HG03469 (cell line): Measurements from ENCODE around the gene CDX2.
"Not testable (repeated sequence)": the region's sequence is repeated elsewhere in the genome, so short reads cannot be mapped to it uniquely, and the experiment has no call there.

Source experiments
- ATAC-seq: cut with Tn5 transposase; IDR thresholded peaks from one replicate; pipeline ENCODE4 v1.9.1; 2021; ENCODE audit warnings: mild to moderate bottlenecking, moderate library complexity, moderate number of reproducible peaks; ENCODE audit not compliant: unreplicated experiment

Gene CDX2

GRCh38 chr13:27965740-27966640 is 3.1 kb downstream of the CDX2 start:
- ATAC-seq, result no peak

GRCh38 chr13:27965343-27965739 is 3.8 kb downstream of the CDX2 start:
- no peak for ATAC-seq

- no peak for ATAC-seq
Observed at GRCh38 chr13:27964741-27965323, 4.3 kb downstream of the CDX2 start.

GRCh38 chr13:27964206-27964605 is 4.9 kb downstream of the CDX2 start:
- ATAC-seq, result not testable (repeated sequence)

- ATAC-seq, result no peak
Observed at GRCh38 chr13:27963491-27963890, 5.6 kb downstream of the CDX2 start.

- no peak for ATAC-seq
Observed at GRCh38 chr13:27962982-27963381, 6.1 kb downstream of the CDX2 start.

- no peak for ATAC-seq
Observed at GRCh38 chr13:27962128-27962841, 6.8 kb downstream of the CDX2 start.

- ATAC-seq, result no peak
Observed at GRCh38 chr13:27961227-27962085, 7.7 kb downstream of the CDX2 start.

- ATAC-seq, result no peak
Observed at GRCh38 chr13:27960362-27961226, 8.5 kb downstream of the CDX2 start.

- ATAC-seq, result no peak
Observed at GRCh38 chr13:27959976-27960361, 9.1 kb downstream of the CDX2 start.

- ATAC-seq, result no peak
Observed at GRCh38 chr13:27956576-27957300, 12.4 kb downstream of the CDX2 start.

GRCh38 chr13:27955014-27955591 is 14.0 kb downstream of the CDX2 start:
- ATAC-seq, result no peak

- ATAC-seq, result no peak
Observed at GRCh38 chr13:27954406-27954851, 14.7 kb downstream of the CDX2 start.

GRCh38 chr13:27953676-27954405 is 15.3 kb downstream of the CDX2 start:
- ATAC-seq, result no peak

- no peak for ATAC-seq
Observed at GRCh38 chr13:27952876-27953675, 16.0 kb downstream of the CDX2 start.

GRCh38 chr13:27942972-27943371 is 26.1 kb downstream of the CDX2 start:
- ATAC-seq, result no peak
